Prostate gland (tissue), 2 donors: ENCODE data around the gene EIF5AL1.

ENCODE experiments used
- CTCF ChIP-seq, 4 experiments: fragments of 200-600 bp in 2 of 4; fragments of 450-650 bp in 2 of 4; sonication (generic) in 2 of 4; IDR thresholded peaks; 1 replicate in 3 of 4; 2 replicates in 1 of 4; pipeline ENCODE4 v1.5.1; 2016 to 2019; ENCODE audit warnings: antibody characterized with exemption in 4 of 4, mild to moderate bottlenecking in 2 of 4, moderate library complexity in 2 of 4
- POLR2A ChIP-seq: fragments of 450-650 bp; IDR thresholded peaks from one replicate; pipeline ENCODE4 v1.6.1; 2016; ENCODE audit warnings: antibody characterized with exemption, mild to moderate bottlenecking
- POLR2AphosphoS5 ChIP-seq: sonication (generic); formaldehyde crosslinking; IDR thresholded peaks from one replicate; pipeline ENCODE4 v1.6.1; 2017; ENCODE audit warnings: antibody characterized with exemption

GRCh38 chr10:79475877-79476276 lies 36.5 kb upstream of the EIF5AL1 start:
- TF ChIP-seq CTCF (IDR thresholded peaks at IDR 0.05): no peak
- no peak for TF ChIP-seq POLR2A
- TF ChIP-seq POLR2AphosphoS5: no peak
